ENCODE data around the gene TMEM245.
"Not testable (repeated sequence)": the region's sequence is repeated elsewhere in the genome, so short reads cannot be mapped to it uniquely, and the experiment has no call there.

TMEM245 gene

DNA sequence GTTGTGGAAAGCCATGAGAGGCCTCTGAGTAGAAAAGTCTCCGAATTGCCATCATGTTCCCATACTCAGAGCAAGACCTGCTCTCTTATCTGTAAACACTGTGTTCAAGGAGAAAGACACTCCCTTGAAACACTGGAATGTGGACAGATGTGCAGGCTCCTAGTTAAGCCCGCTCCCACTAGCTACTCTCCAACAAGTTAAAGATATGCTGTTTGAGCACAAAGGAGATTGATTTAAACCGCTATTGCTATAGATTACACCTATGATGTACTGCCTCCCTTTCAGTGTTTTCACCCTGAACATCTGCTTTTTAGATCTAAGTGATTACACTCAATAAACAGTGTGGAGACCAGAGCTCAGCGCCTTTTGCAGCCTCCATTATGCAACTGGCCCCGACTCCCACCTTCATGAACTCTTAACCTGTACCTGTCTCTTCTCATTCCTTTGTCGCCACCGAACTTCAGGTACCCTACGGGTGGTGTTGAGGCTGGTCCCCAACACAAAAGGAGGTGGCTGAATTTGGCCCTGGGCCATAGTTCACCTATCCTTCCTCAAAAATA, 47.5 kb downstream of the TMEM245 start:
- TF ChIP-seq, protein P1, sequence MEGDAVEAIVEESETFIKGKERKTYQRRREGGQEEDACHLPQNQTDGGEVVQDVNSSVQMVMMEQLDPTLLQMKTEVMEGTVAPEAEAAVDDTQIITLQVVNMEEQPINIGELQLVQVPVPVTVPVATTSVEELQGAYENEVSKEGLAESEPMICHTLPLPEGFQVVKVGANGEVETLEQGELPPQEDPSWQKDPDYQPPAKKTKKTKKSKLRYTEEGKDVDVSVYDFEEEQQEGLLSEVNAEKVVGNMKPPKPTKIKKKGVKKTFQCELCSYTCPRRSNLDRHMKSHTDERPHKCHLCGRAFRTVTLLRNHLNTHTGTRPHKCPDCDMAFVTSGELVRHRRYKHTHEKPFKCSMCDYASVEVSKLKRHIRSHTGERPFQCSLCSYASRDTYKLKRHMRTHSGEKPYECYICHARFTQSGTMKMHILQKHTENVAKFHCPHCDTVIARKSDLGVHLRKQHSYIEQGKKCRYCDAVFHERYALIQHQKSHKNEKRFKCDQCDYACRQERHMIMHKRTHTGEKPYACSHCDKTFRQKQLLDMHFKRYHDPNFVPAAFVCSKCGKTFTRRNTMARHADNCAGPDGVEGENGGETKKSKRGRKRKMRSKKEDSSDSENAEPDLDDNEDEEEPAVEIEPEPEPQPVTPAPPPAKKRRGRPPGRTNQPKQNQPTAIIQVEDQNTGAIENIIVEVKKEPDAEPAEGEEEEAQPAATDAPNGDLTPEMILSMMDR (IDR thresholded peaks at IDR 0.05; ENCODE audit: low read depth, low read length): no peak
- DNase-seq (ENCODE audit: low read depth in 2 of 2): no peak
- no peak overlapping the region for H3K4me3 ChIP-seq (replicated peaks in 1 of 2; ENCODE audit: low read depth in 2 of 2, low read length in 2 of 2)

DNA sequence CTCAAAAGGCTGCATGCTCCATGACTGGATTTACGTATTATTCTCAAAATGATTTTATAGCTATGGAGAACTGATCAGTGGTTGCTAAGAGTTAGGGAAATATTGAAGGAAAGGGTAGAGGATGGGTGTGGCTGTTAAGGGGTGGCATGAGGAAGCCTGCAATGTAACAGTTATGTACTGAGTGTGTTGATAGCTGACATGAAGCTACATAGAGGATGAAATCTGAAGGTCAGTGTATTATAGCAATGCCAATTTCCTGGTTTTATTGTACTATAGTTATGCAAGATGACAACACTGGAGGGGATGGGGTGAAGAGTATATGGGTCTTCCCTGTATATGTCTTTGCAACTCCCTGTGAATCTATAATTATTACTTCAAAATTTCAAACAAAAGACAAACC, 51.0 kb downstream of the TMEM245 start:
- no peak for DNase-seq (ENCODE audit: low read depth in 2 of 2)
- H3K4me3 ChIP-seq (replicated peaks in 1 of 2; ENCODE audit: low read depth in 2 of 2, low read length in 2 of 2): no peak overlapping the region
- TF ChIP-seq, protein P1 (IDR thresholded peaks at IDR 0.05; ENCODE audit: low read depth, low read length): no peak

- DNase-seq (ENCODE audit: low read depth in 2 of 2): peak in 1 of 2 donors; percentile 18
- H3K4me3 ChIP-seq (replicated peaks in 1 of 2; ENCODE audit: low read depth in 2 of 2, low read length in 2 of 2): no peak overlapping the region
Observed at GRCh38 chr9:109064963-109065702, 54.6 kb downstream of the TMEM245 start.

DNA sequence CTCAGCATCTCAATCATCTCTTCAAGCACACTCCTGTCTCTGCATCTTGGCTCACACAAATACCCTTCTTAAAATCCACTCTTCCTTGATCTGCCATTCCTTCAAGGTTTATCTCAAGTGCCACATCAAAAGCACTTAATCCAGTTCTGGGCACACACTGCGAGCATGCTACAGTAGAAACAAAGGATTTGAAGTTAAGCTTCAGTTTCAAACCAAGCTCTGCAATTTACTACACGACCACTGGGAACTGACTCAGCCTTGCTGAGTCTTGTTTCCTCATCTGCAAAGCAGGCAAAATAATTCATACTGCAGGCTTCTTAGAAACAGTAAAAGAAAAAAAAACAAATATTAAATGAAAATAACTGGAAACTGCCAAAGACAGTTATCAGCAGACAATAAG, 56.0 kb downstream of the TMEM245 start:
- TF ChIP-seq, protein P1 (IDR thresholded peaks at IDR 0.05; ENCODE audit: low read depth, low read length): no peak
- no peak overlapping the region for H3K4me3 ChIP-seq (replicated peaks in 1 of 2; ENCODE audit: low read depth in 2 of 2, low read length in 2 of 2)
- peak; percentile 8 to 19 for DNase-seq (ENCODE audit: low read depth in 2 of 2)

More at GRCh38 chr9:109064963-109065702, 54.6 kb downstream of the TMEM245 start:
- TF ChIP-seq, protein P1 (IDR thresholded peaks at IDR 0.05; ENCODE audit: low read depth, low read length): no peak

DNA sequence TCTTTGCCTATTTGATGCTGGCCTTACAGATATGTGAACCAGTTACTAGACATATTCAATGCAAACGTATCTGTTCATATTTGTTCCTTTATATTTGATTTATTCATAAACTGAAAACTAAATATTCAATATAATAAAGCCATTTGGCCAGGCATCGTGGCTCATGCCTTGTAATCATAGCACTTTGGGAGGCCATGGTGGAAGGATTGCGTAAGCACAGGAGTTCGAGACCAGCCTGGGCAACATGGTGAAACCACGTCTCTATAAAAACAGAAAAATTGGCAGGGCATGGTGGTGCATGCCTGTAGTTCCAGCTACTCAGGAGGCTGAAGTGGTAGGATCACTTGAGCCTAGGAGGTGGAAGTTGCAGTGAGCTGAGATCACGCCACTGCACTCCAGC, 57.2 kb downstream of the TMEM245 start:
- TF ChIP-seq, protein P1 (IDR thresholded peaks at IDR 0.05; ENCODE audit: low read depth, low read length): no peak
- H3K4me3 ChIP-seq (replicated peaks in 1 of 2; ENCODE audit: low read depth in 2 of 2, low read length in 2 of 2): no peak overlapping the region
- DNase-seq (ENCODE audit: low read depth in 2 of 2): peak in 1 of 2 donors; percentile 3

GRCh38 chr9:109060191-109060590, 59.6 kb downstream of the TMEM245 start:
- TF ChIP-seq, protein P1 (IDR thresholded peaks at IDR 0.05; ENCODE audit: low read depth, low read length): no peak
- no peak for DNase-seq (ENCODE audit: low read depth in 2 of 2)
- no peak overlapping the region for H3K4me3 ChIP-seq (replicated peaks in 1 of 2; ENCODE audit: low read depth in 2 of 2, low read length in 2 of 2)

DNA sequence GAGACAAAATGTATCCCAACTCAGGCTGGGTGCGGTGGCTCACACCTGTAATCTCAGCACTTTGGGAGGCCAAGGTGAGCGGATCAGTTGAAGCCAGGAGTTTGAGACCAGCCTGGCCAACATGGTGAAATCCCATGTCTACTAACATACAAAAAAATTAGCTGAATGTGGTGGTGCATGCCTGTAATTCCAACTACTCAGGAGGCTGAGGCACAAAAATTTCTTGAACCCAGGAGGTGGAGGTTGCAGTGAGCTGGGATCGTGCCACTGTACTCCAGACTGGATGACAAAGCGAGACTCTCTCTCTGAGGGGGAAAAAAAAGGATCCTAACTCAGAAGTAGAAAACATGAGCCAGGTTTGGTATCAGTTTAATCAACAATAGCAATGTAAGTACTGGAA, 66.6 kb downstream of the TMEM245 start:
- not testable (repeated sequence) for DNase-seq (ENCODE audit: low read depth in 2 of 2); H3K4me3 ChIP-seq (replicated peaks in 1 of 2; ENCODE audit: low read depth in 2 of 2, low read length in 2 of 2)

All from cardiac fibroblast (primary cell).